ENCODE results near the gene DOK6.

The DOK6 gene

GRCh38 chr18:69763821-69764220, 363.1 kb downstream of the DOK6 start:
- TF ChIP-seq CTCF (conservative IDR thresholded peaks at IDR 0.05; ENCODE audit: low read depth, low read length) = no peak
- no peak for DNase-seq (ENCODE audit: low read depth)
- no peak overlapping the region for H3K4me3 ChIP-seq (ENCODE audit: low read depth, low read length)

DNA sequence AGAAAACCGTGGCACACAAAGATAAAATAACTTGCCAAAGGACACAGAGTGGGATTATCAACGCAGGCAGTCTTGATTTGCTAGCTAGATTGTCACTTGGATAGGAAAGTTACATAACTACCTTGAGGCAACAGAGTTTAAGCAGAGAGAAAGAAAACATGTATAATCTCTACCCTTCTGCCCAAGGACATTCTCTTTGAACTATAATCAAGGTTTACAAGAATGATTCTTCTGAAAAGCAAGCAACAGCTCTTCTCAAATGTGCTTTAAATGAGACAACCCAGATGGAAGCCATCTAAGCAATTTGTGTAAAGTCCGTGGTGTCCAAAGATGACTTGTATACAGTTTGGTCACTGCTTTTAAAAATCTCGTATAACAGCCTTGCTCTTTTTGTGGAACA, 369.6 kb downstream of the DOK6 start:
- no peak for TF ChIP-seq CTCF (conservative IDR thresholded peaks at IDR 0.05; ENCODE audit: low read depth, low read length)
- DNase-seq (ENCODE audit: low read depth) = no peak
- H3K4me3 ChIP-seq (ENCODE audit: low read depth, low read length) = no peak overlapping the region

DNA sequence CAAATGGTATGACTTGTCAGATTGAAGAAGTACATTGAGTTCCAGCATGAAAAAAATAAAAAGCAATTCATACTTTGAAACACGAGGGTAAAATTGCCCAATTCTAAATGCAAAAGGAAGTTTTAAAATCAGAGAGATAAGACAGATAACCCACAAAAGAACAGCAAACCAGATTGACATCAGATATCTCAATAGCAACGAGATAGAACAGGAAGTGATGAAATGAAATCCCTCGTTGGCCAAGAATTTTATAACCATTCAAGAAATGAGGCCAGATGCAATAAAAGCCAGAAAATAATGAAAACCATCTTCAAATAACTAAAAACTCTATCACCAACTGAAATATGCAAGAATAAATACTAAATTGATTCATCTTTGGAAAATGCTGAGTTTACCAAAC, 374.1 kb downstream of the DOK6 start:
- TF ChIP-seq CTCF (conservative IDR thresholded peaks at IDR 0.05; ENCODE audit: low read depth, low read length) = no peak
- peak; percentile 47 for DNase-seq (ENCODE audit: low read depth)
- no peak overlapping the region for H3K4me3 ChIP-seq (ENCODE audit: low read depth, low read length)

GRCh38 chr18:69777248-69777647, 376.6 kb downstream of the DOK6 start:
- H3K4me3 ChIP-seq (ENCODE audit: low read depth, low read length) = no peak overlapping the region
- no peak for DNase-seq (ENCODE audit: low read depth)
- no peak for TF ChIP-seq CTCF (conservative IDR thresholded peaks at IDR 0.05; ENCODE audit: low read depth, low read length)

- no peak overlapping the region for H3K4me3 ChIP-seq (ENCODE audit: low read depth, low read length)
- no peak for DNase-seq (ENCODE audit: low read depth)
- no peak for TF ChIP-seq CTCF (conservative IDR thresholded peaks at IDR 0.05; ENCODE audit: low read depth, low read length)
Observed at GRCh38 chr18:69778680-69779079, 378.0 kb downstream of the DOK6 start.

DNA sequence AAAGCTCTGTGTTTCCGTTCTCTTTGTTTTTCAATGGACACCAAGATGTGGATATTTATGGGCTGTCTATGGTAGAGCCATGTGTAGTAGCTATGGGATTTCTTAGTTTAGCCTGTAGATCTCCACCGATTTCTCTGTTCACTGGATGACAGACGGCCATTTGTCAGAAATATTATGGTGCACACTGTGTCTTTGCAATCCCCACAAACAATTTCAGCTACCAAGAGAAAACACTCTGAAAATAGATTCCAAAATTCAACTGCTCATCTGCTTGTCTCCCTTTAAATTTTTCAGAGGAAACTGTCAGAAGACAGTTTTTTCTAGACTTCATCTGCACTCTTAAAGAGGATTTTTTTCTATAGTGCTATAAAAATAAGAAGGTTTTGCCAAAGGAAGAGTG, 380.2 kb downstream of the DOK6 start:
- no peak for TF ChIP-seq CTCF (conservative IDR thresholded peaks at IDR 0.05; ENCODE audit: low read depth, low read length)
- no peak overlapping the region for H3K4me3 ChIP-seq (ENCODE audit: low read depth, low read length)
- no peak for DNase-seq (ENCODE audit: low read depth)

GRCh38 chr18:69784815-69785214, 384.1 kb downstream of the DOK6 start:
- no peak overlapping the region for H3K4me3 ChIP-seq (ENCODE audit: low read depth, low read length)
- no peak for DNase-seq (ENCODE audit: low read depth)
- TF ChIP-seq CTCF (conservative IDR thresholded peaks at IDR 0.05; ENCODE audit: low read depth, low read length) = no peak
